CD4-positive, alpha-beta T cell treated with Interleukin-12 subunit alpha and Interleukin-12 subunit beta, for 1 hour (primary cell): ENCODE data around the gene ATG2A.

ENCODE experiments used
- DNase-seq: peaks from one replicate; pipeline ENCODE4 v3.0.0-alpha.2; 2020

The ATG2A gene

DNA sequence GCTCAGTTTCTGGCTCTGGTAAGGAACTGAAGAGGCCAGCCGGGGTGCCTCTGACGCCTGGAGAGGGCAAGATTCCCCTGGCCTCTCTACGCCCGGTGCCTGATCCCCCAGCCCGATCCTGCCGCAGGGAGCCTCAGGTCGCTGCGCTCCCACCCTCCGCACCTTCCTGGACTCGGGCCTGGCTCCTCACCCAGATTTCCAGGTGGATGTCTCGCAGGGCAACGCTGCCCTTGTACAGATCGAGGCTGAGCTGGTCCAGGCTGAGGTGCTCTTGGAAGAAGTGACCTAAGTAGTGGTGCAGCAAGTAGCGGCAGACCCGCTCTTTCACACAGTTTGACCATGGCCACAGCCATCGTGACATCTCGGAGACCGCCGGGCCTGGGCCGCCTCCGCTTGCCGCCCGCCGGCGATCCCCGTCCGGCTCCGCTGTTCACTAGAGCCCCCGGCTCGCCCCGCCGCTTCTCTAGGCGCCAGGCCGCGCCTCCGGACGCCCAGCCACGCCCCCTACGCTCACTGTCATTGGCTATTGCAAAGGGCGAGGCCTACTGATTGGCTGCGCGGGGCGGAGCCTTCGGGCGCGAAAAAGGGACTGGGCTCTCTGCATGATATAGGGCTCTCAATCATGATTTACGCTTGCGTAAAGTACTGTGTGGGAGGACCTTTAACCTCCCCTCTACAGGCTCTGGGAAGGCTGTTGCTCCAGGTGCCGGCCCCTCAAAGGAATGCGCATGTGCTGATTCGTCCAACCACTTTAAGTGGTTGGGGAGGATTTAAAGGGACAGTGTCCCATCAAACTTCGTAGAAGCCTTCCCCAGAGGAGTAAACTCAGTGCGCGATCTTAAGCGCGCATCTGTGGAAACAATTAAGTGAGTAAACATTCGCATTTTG is at the start of gene ATG2A:
ATG2A (minus strand) TSS at position 435 of the 888 bp plus-strand sequence; CDS start at position 361, 74 bp downstream.
- peak; percentile 99 for DNase-seq

GRCh38 chr11:64963072-64963631 is 46.1 kb upstream of the ATG2A start:
- no peak for DNase-seq

DNA sequence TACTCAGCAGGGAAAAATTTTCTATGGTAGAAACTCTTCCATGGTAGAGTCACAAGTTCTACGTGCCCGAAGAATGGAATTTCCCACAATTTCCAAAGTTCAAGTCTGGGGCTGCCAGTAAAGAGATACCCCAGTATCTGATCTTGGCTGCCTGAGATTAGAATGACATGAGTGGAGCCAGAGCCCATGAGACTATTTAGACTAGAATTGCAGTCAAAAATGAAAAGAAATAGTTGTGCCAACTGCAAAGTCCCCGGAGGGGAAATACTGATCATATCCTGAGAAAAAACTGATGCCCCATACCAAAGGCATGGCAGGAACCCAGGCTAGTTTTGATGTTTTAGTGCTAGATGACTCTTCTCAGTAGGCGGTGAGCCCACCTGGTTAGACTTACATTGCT is 43.7 kb upstream of the ATG2A start:
- DNase-seq = no peak

DNA sequence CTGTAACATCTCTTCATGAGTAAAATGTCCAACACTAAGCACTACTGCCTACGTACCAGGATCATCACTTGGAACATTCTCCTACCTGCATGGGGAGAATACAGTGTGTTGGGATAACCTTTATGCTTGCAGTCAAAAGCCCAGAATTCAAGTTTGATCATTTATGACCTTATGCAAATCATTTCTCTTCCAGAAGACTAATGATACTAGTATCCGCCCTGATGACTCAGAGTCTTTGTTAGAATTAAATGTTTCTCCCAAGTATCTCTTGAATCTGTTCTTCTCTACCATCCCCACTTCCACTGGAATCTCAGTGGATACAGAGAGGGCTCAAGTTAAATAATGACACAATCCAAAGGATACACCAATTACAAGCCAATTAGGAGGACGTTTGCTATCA is 42.5 kb upstream of the ATG2A start:
- no peak for DNase-seq

DNA sequence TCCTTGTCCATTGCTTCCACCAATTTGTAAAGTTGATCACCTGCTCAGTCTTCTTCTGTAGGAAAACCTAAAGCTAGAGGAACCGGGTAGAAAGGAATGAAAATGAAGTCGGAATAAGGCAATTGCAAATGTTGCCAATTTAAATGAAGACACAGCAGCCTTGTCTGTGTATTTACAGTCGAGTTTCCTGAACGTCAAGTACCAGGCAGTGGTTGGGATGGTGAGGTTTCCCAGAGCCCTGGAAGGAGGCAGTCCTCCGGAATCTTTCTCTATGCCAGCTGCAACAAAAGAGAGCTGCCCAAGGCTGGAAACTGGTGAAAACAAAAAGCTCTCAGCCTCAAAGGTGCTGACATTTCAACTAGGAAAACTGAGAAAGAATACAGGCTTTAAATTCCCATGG is 37.2 kb upstream of the ATG2A start:
- no peak for DNase-seq

DNA sequence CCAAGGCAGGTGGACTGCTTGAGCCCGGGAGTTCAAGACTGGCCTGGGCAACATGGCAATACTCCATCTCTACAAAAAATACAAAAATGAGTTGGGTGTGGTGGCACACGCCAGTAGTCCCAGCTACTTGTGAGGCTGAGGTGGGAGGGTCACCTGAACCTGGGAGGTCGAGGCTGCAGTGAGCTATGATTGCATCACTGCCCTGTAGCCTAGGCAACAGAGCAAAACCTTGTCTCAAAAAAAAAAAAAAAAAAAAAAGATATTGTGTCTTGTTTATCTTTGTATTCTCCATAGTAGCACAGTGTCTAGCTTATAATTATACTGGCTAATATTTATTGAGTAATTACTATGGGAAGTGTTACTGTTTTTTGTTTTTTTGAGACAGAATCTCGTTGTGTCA is 34.5 kb upstream of the ATG2A start:
- DNase-seq = no peak

- DNase-seq = no peak
Measured at GRCh38 chr11:64947208-64947814, 30.3 kb upstream of the ATG2A start.

- DNase-seq = no peak
Measured at GRCh38 chr11:64936539-64936938, 19.5 kb upstream of the ATG2A start.

GRCh38 chr11:64935359-64936081 is 18.5 kb upstream of the ATG2A start, which contains the start of gene GPHA2:
TSS of gene GPHA2 (minus strand) at chr11:64935893. CDS start at chr11:64935460, 433 bp downstream.
- DNase-seq = no peak

DNA sequence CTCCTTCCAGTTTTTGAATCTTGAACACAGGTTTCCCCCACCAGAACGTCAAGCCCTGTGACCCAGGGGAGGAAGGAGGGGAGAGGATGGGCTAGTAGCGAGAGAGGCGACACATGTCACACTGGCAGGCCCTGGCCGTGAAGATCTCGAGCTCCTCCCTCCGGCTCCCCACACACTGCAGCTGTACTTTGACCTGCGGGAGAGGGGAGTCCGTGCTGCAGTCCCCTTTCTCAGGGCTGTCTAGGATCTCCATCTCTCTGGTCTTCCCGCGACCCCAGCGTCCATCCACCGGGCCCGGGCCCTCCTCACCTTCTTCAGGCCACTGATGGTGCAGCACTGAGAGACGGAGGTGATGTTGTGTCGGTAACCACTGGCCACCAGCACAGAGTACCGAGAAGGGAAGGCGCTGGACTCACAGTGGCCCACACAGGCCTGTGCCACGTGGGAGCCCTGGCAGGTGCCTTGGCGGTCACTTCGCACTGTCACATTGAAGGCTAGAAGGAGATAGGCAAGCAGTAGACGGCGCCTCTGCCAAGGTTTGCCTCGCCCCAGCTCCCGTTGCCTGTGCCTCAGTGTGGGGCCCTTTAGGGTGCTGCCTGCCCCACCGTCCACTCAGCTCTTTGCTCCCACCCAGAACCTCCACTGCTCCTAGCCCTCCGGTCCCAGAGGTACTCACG is 17.8 kb upstream of the ATG2A start:
- DNase-seq = no peak

- DNase-seq = no peak
Measured at GRCh38 chr11:64933935-64934681, 17.1 kb upstream of the ATG2A start.

- no peak for DNase-seq
Measured at GRCh38 chr11:64933213-64933934, 16.4 kb upstream of the ATG2A start.

- DNase-seq = no peak
Measured at GRCh38 chr11:64932324-64932723, 15.3 kb upstream of the ATG2A start.

- DNase-seq = no peak
Measured at GRCh38 chr11:64931290-64931689, 14.3 kb upstream of the ATG2A start.

DNA sequence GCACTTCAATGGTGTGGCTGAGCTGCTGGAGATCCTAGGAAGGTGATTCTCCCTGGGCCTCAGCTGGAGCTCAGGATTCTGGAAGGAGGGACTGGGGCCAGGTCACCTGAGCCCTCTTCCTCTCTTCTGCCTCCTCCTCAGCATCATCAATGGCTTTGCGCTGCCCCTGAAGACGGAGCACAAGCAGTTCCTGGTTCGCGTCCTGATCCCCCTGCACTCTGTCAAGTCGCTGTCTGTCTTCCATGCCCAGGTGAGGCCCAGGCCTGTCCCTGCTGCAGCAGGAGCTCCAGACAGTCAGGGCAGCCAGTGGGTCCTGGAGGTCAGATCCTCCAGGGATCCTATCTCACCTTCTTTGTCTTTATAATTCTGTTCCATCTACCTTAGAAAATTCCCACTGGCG is 13.3 kb upstream of the ATG2A start:
- DNase-seq = no peak

- no peak for DNase-seq
Measured at GRCh38 chr11:64929625-64930024, 12.6 kb upstream of the ATG2A start.

GRCh38 chr11:64928957-64929356 is 11.9 kb upstream of the ATG2A start:
- DNase-seq = no peak

GRCh38 chr11:64926689-64927088 is 9.7 kb upstream of the ATG2A start:
- no peak for DNase-seq

GRCh38 chr11:64925536-64926436 is 8.8 kb upstream of the ATG2A start:
- DNase-seq = no peak

- DNase-seq = no peak
Measured at GRCh38 chr11:64924910-64925284, 7.9 kb upstream of the ATG2A start.
